SK-N-SH (cell line): Measurements from ENCODE around the gene HSDL1. TPM values are rescaled to one million over a fixed set of nuclear protein-coding genes. Genes with fewer than 3 reads are reported as not detected.

ENCODE experiments used
- CTCF ChIA-PET: fragments of 300-600, 350-600 bp; formaldehyde crosslinking; extraction: SDS; loops from one replicate; lab custom pipeline; 2021; lab: Yijun Ruan, JAX
- POLR2A ChIA-PET: fragments of 350-600 bp; sonication (Branson Sonifier 250); formaldehyde crosslinking; extraction: SDS; loops from one replicate; lab custom pipeline; 2020; ENCODE audit warnings: antibody characterized with exemption, inconsistent platforms; lab: Yijun Ruan, JAX
- DNase-seq: peaks from one replicate; pipeline ENCODE4 v3.0.0; 2012
- H2AFZ ChIP-seq: fragments of 200-600 bp; sonication (generic); 2 replicates; pipeline ENCODE4 v1.8.1; 2016; ENCODE audit warnings: antibody characterized with exemption, mild to moderate bottlenecking, low read depth
- H3F3A ChIP-seq: fragments of 200-600 bp; sonication (generic); replicated peaks from 2 replicates; pipeline ENCODE3; 2016; ENCODE audit warnings: antibody characterized with exemption, mild to moderate bottlenecking; ENCODE audit not compliant: insufficient read depth
- H3K27ac ChIP-seq, 2 experiments: fragments of 200-500 bp in 1 of 2; fragments of 200-600 bp in 1 of 2; sonication (Bioruptor generic) in 1 of 2; sonication (generic), shearing (Covaris generic) in 1 of 2; 2 replicates each; pipeline versions ENCODE4 v1.5.1 to v1.6.1; 2014 to 2016; ENCODE audit warnings: low read depth in 2 of 2, inconsistent platforms in 1 of 2, low read length in 1 of 2, mild to moderate bottlenecking in 1 of 2, mixed read lengths in 1 of 2
- H3K27me3 ChIP-seq: fragments of 200-600 bp; sonication (generic), shearing (Covaris generic); 2 replicates; pipeline ENCODE4 v1.6.1; 2016; ENCODE audit warnings: mixed run types; ENCODE audit not compliant: insufficient read depth
- H3K36me3 ChIP-seq, 2 experiments: fragments of 200-500 bp in 1 of 2; fragments of 200-600 bp in 1 of 2; sonication (Bioruptor generic) in 1 of 2; sonication (generic) in 1 of 2; replicated peaks in 1 of 2; 2 replicates each; pipeline versions ENCODE3 to v1.5.1; 2014 to 2016; ENCODE audit warnings: low read length in 1 of 2, mild to moderate bottlenecking in 1 of 2; ENCODE audit not compliant: insufficient read depth in 2 of 2, control insufficient read depth in 1 of 2
- H3K4me1 ChIP-seq, 2 experiments: fragments of 200-500 bp in 1 of 2; fragments of 200-600 bp in 1 of 2; sonication (Bioruptor generic) in 1 of 2; sonication (generic), shearing (Covaris generic) in 1 of 2; 2 replicates each; pipeline versions ENCODE4 v1.5.1 to v1.6.1; 2014 to 2016; ENCODE audit warnings: low read depth in 1 of 2, low read length in 1 of 2, mixed run types in 1 of 2; ENCODE audit not compliant: insufficient read depth in 2 of 2, control insufficient read depth in 1 of 2
- H3K4me2 ChIP-seq: fragments of 200-600 bp; sonication (generic), shearing (Covaris generic); 2 replicates; pipeline ENCODE4 v1.6.1; 2017; ENCODE audit warnings: mixed run types
- H3K4me3 ChIP-seq, 2 experiments: fragments of 200-500 bp in 1 of 2; fragments of 200-600 bp in 1 of 2; sonication (Bioruptor generic) in 1 of 2; sonication (generic), shearing (Covaris generic) in 1 of 2; 2 replicates each; pipeline versions ENCODE4 v1.5.1 to v1.8.1; 2014 to 2016; ENCODE audit warnings: low read depth in 2 of 2, inconsistent platforms in 1 of 2, low read length in 1 of 2, mild to moderate bottlenecking in 1 of 2, mixed read lengths in 1 of 2, moderate library complexity in 1 of 2
- H3K79me2 ChIP-seq: fragments of 200-600 bp; sonication (generic); 2 replicates; pipeline ENCODE4 v1.8.1; 2017; ENCODE audit warnings: mild to moderate bottlenecking; ENCODE audit not compliant: insufficient read depth
- H3K9ac ChIP-seq: fragments of 200-600 bp; sonication (generic); 2 replicates; pipeline ENCODE4 v1.6.1; 2017; ENCODE audit warnings: mixed run types
- H3K9me2 ChIP-seq: fragments of 200-600 bp; sonication (generic); 2 replicates; pipeline ENCODE4 v1.6.1; 2017; ENCODE audit warnings: mixed run types
- H3K9me3 ChIP-seq: fragments of 200-600 bp; sonication (generic); 2 replicates; pipeline ENCODE4 v1.6.1; 2017; ENCODE audit warnings: mixed run types, mild to moderate bottlenecking, moderate library complexity
- H4K20me1 ChIP-seq: fragments of 200-600 bp; sonication (generic); 2 replicates; pipeline ENCODE4 v1.6.1; 2017; ENCODE audit warnings: mild to moderate bottlenecking, mixed run types; ENCODE audit not compliant: insufficient read depth
- ELF1 ChIP-seq: IDR thresholded peaks from 2 replicates; pipeline ENCODE4 v1.4.0; 2012
- EZH2phosphoT487 ChIP-seq: fragments of 200-600 bp; sonication (generic); IDR thresholded peaks from 2 replicates; pipeline ENCODE4 v1.6.1; 2017; ENCODE audit warnings: low read depth, mixed run types, mild to moderate bottlenecking, antibody characterized with exemption, moderate library complexity, borderline replicate concordance
- GABPA ChIP-seq: IDR thresholded peaks from 2 replicates; pipeline ENCODE4 v1.4.0; 2012; ENCODE audit warnings: low read depth, mild to moderate bottlenecking
- GATA2 ChIP-seq: sonication (generic); formaldehyde crosslinking; IDR thresholded peaks from 2 replicates; pipeline ENCODE4 v1.5.0; 2020; ENCODE audit warnings: mild to moderate bottlenecking, missing genetic modification reagents
- IRF3 ChIP-seq: fragments of 150-350 bp; IDR thresholded peaks from 2 replicates; pipeline ENCODE4 v1.6.1; 2016; ENCODE audit warnings: mild to moderate bottlenecking, low read depth, low read length
- MAX ChIP-seq: IDR thresholded peaks from 2 replicates; pipeline ENCODE4 v1.4.0; 2012; ENCODE audit warnings: low read depth
- NRF1 ChIP-seq: IDR thresholded peaks from 2 replicates; pipeline ENCODE4 v1.6.1; 2012; ENCODE audit warnings: low read depth, mild to moderate bottlenecking, low read length
- RCOR1 ChIP-seq: fragments of 150-350 bp; IDR thresholded peaks from 2 replicates; pipeline ENCODE4 v1.6.1; 2017; ENCODE audit warnings: antibody characterized with exemption, low read length
- REST ChIP-seq: IDR thresholded peaks from 2 replicates; pipeline ENCODE4 v1.6.1; 2012; ENCODE audit warnings: mild to moderate bottlenecking, low read depth, low read length, moderate library complexity
- RXRA ChIP-seq: IDR thresholded peaks from 2 replicates; pipeline ENCODE4 v1.4.0; 2012; ENCODE audit warnings: low read depth, mild to moderate bottlenecking, borderline replicate concordance
- SMC3 ChIP-seq: IDR thresholded peaks from 2 replicates; pipeline ENCODE4 v1.6.1; 2012; ENCODE audit warnings: low read depth, low read length, improper control_type of control experiment
- TAF1 ChIP-seq: IDR thresholded peaks from 2 replicates; pipeline ENCODE4 v1.6.1; 2012; ENCODE audit warnings: low read depth, mild to moderate bottlenecking, low read length, moderate library complexity, borderline replicate concordance
- TCF12 ChIP-seq: IDR thresholded peaks from 2 replicates; pipeline ENCODE4 v1.4.0; 2012
- TEAD4 ChIP-seq: IDR thresholded peaks from 2 replicates; pipeline ENCODE4 v1.4.0; 2012; ENCODE audit warnings: mild to moderate bottlenecking, borderline replicate concordance; ENCODE audit not compliant: insufficient read depth
- WGBS: methylation state at CpG from one replicate; pipeline ENCODE4 v1.1.6; 2017; ENCODE audit warnings: low lambda C conversion rate; 5-methylcytosine and 5-hydroxymethylcytosine counted together
- polyA plus RNA-seq, 3 experiments: library from polyadenylated mRNA; depleted of rRNA; stranded (reverse); fragments of >200 nt; gene quantifications; 2 replicates each; pipeline ENCODE4 v1.2.3, GENCODE V29; 2012

The HSDL1 gene
- polyA plus RNA-seq, 1 of the 3 experiments (the other 2 are of a cell fraction) = 14.5 TPM

GRCh38 chr16:84184775-84185174 lies 39.8 kb upstream of the HSDL1 start:
- no peak overlapping the region for H2AFZ ChIP-seq
- H3K4me1 ChIP-seq = peaks cover 0 to 11% of the 10 kb centered on the region in 2 experiments; a peak in 1 of 4 replicates
- no peak overlapping the region for H3K4me3 ChIP-seq
- peaks cover 33% of the 10 kb centered on the region for H3K79me2 ChIP-seq
- no peaks in the 10 kb centered on the region for H3K27me3 ChIP-seq
- CTCF ChIA-PET = interaction anchor here (1.1 to 2.0 kb wide), 5 partner anchors 10 to 299 kb away, joined by 3 to 14 read pairs (median 4); no protein-coding TSS in a partner anchor
- no peak overlapping the region for H3K27ac ChIP-seq
- no peaks in the 10 kb centered on the region for H4K20me1 ChIP-seq
- 93% methylated on average over 10 of the region's 10 CpGs for WGBS
- TF ChIP-seq TEAD4 = no peak
- TF ChIP-seq REST = no peak
- no peak for TF ChIP-seq MAX
- TF ChIP-seq IRF3 = no peak
- TF ChIP-seq GABPA = no peak
- TF ChIP-seq GATA2 (CRISPR knock-in tag) = no peak
- no peak for TF ChIP-seq NRF1
- TF ChIP-seq RCOR1 = no peak
- no peak for TF ChIP-seq SMC3
- TF ChIP-seq TAF1 = no peak
- no peak for TF ChIP-seq EZH2phosphoT487
- TF ChIP-seq ELF1 = no peak
- TF ChIP-seq TCF12 = no peak
- TF ChIP-seq RXRA = no peak
- H3F3A ChIP-seq = no peaks in the 10 kb centered on the region
- POLR2A ChIA-PET = no interaction called here
- no peaks in the 10 kb centered on the region for H3K9me2 ChIP-seq
- no peak for DNase-seq
- H3K4me2 ChIP-seq = peak overlapping the region; percentile 92; the same call in 1 of the 2 replicates
- peaks cover 0 to 51% of the 10 kb centered on the region in 2 experiments for H3K36me3 ChIP-seq
- H3K9me3 ChIP-seq = no peaks in the 10 kb centered on the region
- H3K9ac ChIP-seq = no peak overlapping the region
